HCT116 (cell line): ENCODE measurements around the gene GRIP2.

ENCODE experiments used
- ATF3 ChIP-seq: IDR thresholded peaks from 2 replicates; pipeline ENCODE4 v1.6.1; 2012
- CEBPB ChIP-seq: IDR thresholded peaks from 2 replicates; pipeline ENCODE4 v1.6.1; 2012; ENCODE audit warnings: low read depth
- CTCF ChIP-seq, 3 experiments: fragments of 200-600 bp in 1 of 3; sonication (generic) in 1 of 3; IDR thresholded peaks in 2 of 3; conservative IDR thresholded peaks in 1 of 3; 2 replicates each; pipeline ENCODE4 v1.5.1; 2012 to 2017; ENCODE audit warnings: low read depth in 2 of 3, low read length in 2 of 3, antibody characterized with exemption in 1 of 3, borderline replicate concordance in 1 of 3, control low read depth in 1 of 3, mild to moderate bottlenecking in 1 of 3, mixed read lengths in 1 of 3, mixed run types in 1 of 3, moderate library complexity in 1 of 3; ENCODE audit not compliant: insufficient read depth in 1 of 3
- EGR1 ChIP-seq: IDR thresholded peaks from 2 replicates; pipeline ENCODE4 v1.6.1; 2012; ENCODE audit warnings: low read depth
- ELF1 ChIP-seq: IDR thresholded peaks from 2 replicates; pipeline ENCODE4 v1.6.1; 2012; ENCODE audit warnings: low read depth, borderline replicate concordance
- EZH2 ChIP-seq: fragments of 200-600 bp; sonication (generic); IDR thresholded peaks from 2 replicates; pipeline ENCODE4 v1.6.1; 2017; ENCODE audit warnings: antibody characterized with exemption, mixed run types
- EZH2phosphoT487 ChIP-seq: fragments of 200-600 bp; IDR thresholded peaks from 2 replicates; pipeline ENCODE4 v1.6.1; 2018; ENCODE audit warnings: antibody characterized with exemption, borderline replicate concordance
- FOSL1 ChIP-seq: IDR thresholded peaks from 2 replicates; pipeline ENCODE4 v1.6.1; 2012; ENCODE audit warnings: low read depth
- POLR2A ChIP-seq: IDR thresholded peaks from 2 replicates; pipeline ENCODE4 v1.7.0; 2011; ENCODE audit warnings: borderline replicate concordance; ENCODE audit not compliant: insufficient read depth, insufficient read length; ENCODE audit errors: extremely low read depth
- POLR2AphosphoS5 ChIP-seq: IDR thresholded peaks from 2 replicates; pipeline ENCODE4 v1.6.1; 2011; ENCODE audit warnings: mild to moderate bottlenecking, low read depth, low read length, moderate library complexity
- REST ChIP-seq: IDR thresholded peaks from 2 replicates; pipeline ENCODE4 v1.6.1; 2012; ENCODE audit warnings: low read depth
- SIN3A ChIP-seq: IDR thresholded peaks from 2 replicates; pipeline ENCODE4 v1.6.1; 2012; ENCODE audit warnings: low read depth
- SRF ChIP-seq: IDR thresholded peaks from 2 replicates; pipeline ENCODE4 v1.6.1; 2012; ENCODE audit warnings: low read depth
- ZNF274 ChIP-seq: fragments of 200-500 bp; sonication (Bioruptor generic); IDR thresholded peaks from 2 replicates; pipeline ENCODE4 v1.6.1; 2014; ENCODE audit warnings: mild to moderate bottlenecking, low read depth, low read length, inconsistent platforms

GRCh38 chr3:14465425-14465824 is 74.7 kb downstream of the GRIP2 start:
- TF ChIP-seq CTCF (IDR thresholded peaks at IDR 0.05 in 2 of 3, conservative IDR thresholded peaks at IDR 0.05 in 1 of 3; ENCODE audit: borderline replicate concordance in 1 of 3, insufficient read depth in 1 of 3, low read depth in 2 of 3, low read length in 2 of 3) (no peak), SIN3A (no peak), POLR2A (no peak), REST (no peak), CEBPB (no peak), EZH2phosphoT487 (no peak), EZH2 (no peak), ZNF274 (no peak), POLR2AphosphoS5 (no peak), EGR1 (no peak), ATF3 (no peak), FOSL1 (no peak), ELF1 (no peak), SRF (no peak)
